ENCODE measurements around the gene B3GNT7. TPM values are rescaled to one million over a fixed set of nuclear protein-coding genes. Genes with fewer than 3 reads are reported as not detected.
A peak's percentile ranks its signal among the peaks of the same experiment; 100 is the strongest.
"Not testable (repeated sequence)": the region's sequence is repeated elsewhere in the genome, so short reads cannot be mapped to it uniquely, and the experiment has no call there.

The B3GNT7 gene
- total RNA-seq, 4 donors from 2014 or later: 3.0 to 5.7 (median 3.6) TPM

DNA sequence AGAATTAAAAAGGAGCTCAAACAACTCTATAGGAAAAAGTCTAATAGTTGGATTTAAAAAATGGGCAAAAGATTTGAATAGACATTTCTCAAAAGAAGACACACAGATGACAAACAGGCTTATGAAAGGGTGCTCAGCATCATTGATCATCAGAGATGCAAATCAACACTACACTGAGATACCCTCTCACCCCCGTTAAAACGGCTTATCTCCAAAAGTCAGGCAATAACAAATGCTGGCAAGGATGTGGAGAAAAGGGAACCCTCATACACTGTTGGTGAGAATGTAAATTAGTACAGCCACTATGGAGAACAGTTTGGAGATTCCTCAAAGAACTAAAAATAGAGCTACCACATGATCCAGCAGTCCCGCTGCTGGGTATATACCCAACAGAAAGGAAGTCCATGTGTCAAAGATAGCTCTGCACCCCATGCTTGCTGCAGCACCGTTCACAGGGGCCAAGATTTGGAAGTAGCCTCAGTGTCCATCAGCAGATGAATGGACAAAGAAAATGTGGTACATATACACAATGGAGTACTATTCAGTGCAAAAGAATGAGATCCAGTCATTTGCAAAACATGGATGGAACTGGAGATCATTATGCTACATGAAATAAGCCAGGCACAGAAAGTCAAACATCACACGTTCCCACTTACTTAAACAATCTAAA, 46.7 kb upstream of the B3GNT7 start:
- peaks cover 0 to 13% (median 0%) of the 10 kb centered on the region in 3 donors for H3K4me1 ChIP-seq
- no peak overlapping the region for H3K27ac ChIP-seq
- TF ChIP-seq POLR2AphosphoS5 (IDR thresholded peaks at IDR 0.05) (no peak), EP300 (IDR thresholded peaks at IDR 0.05) (no peak), POLR2A (IDR thresholded peaks at IDR 0.05) (no peak)
- TF ChIP-seq, protein P1, sequence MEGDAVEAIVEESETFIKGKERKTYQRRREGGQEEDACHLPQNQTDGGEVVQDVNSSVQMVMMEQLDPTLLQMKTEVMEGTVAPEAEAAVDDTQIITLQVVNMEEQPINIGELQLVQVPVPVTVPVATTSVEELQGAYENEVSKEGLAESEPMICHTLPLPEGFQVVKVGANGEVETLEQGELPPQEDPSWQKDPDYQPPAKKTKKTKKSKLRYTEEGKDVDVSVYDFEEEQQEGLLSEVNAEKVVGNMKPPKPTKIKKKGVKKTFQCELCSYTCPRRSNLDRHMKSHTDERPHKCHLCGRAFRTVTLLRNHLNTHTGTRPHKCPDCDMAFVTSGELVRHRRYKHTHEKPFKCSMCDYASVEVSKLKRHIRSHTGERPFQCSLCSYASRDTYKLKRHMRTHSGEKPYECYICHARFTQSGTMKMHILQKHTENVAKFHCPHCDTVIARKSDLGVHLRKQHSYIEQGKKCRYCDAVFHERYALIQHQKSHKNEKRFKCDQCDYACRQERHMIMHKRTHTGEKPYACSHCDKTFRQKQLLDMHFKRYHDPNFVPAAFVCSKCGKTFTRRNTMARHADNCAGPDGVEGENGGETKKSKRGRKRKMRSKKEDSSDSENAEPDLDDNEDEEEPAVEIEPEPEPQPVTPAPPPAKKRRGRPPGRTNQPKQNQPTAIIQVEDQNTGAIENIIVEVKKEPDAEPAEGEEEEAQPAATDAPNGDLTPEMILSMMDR (IDR thresholded peaks at IDR 0.05): no peak
- 34 to 40% methylated on average over 2 to 5 of the region's 5 CpGs for WGBS, 2 donors (ENCODE audit: low coverage in 1 of 2)
- no peak overlapping the region for H3K4me3 ChIP-seq
- H3K27me3 ChIP-seq: no peaks in the 10 kb centered on the region
- no peaks in the 10 kb centered on the region for H3K9me3 ChIP-seq
- no peak for ATAC-seq
- H3K36me3 ChIP-seq: peaks cover 0 to 46% of the 10 kb centered on the region in 2 donors

DNA sequence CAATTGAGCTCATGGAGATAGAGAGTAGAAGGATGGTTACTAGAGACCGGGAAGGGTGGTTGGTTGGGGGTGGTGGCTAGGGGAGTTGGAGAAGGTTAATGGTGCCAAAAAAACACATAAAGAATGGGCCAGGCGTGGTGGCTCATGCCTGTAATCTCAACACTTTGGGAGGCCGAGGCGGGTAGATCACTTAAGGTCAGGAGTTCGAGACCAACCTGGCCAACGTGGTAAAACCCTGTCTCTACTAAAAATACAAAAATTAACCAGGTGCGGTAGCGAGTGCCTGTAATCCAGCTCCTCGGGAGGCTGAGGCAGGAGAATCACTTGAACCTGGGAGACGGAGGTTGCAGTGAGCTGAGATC, 46.2 kb upstream of the B3GNT7 start:
- H3K27me3 ChIP-seq, H3K27ac ChIP-seq, H3K4me3 ChIP-seq, H3K9me3 ChIP-seq, ATAC-seq: not testable (repeated sequence)
- Histone ChIP-seq H3K36me3 (peaks cover 0 to 45% of the 10 kb centered on the region in 2 donors), H3K4me1 (peaks cover 0 to 13% (median 0%) of the 10 kb centered on the region in 3 donors)
- WGBS, 2 donors (ENCODE audit: low coverage in 1 of 2): 59 to 71% methylated on average over 7 of the region's 10 CpGs

DNA sequence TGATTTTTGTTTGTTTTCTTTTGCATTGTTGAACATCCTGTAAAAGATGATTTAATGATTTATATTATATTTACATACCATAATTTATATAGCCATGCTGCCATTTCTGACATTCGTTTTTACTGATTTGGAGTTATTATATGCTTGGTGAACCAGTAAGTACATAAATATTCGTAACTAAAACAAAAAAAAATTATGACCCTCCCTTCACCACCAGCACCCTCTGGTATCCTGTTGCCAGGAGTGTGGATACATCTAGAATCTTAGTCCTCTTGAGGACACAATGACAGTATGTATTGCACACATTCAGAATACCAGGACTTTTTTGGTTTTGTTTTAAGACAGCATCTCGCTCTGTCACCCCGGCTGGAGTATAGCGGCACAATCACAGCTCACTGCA, 43.9 kb upstream of the B3GNT7 start:
- 82 to 93% methylated on average over 5 of the region's 5 CpGs for WGBS, 2 donors (ENCODE audit: low coverage in 1 of 2)
- TF ChIP-seq POLR2A (IDR thresholded peaks at IDR 0.05) (no peak), POLR2AphosphoS5 (IDR thresholded peaks at IDR 0.05) (no peak), EP300 (IDR thresholded peaks at IDR 0.05) (no peak)
- TF ChIP-seq, protein P1 (IDR thresholded peaks at IDR 0.05): no peak
- ATAC-seq: no peak
- H3K27me3 ChIP-seq: no peaks in the 10 kb centered on the region
- H3K4me3 ChIP-seq: no peak overlapping the region
- H3K36me3 ChIP-seq: peaks cover 0 to 34% of the 10 kb centered on the region in 2 donors
- no peaks in the 10 kb centered on the region for H3K9me3 ChIP-seq
- H3K27ac ChIP-seq: no peak overlapping the region
- peaks cover 0 to 13% (median 0%) of the 10 kb centered on the region in 3 donors for H3K4me1 ChIP-seq

DNA sequence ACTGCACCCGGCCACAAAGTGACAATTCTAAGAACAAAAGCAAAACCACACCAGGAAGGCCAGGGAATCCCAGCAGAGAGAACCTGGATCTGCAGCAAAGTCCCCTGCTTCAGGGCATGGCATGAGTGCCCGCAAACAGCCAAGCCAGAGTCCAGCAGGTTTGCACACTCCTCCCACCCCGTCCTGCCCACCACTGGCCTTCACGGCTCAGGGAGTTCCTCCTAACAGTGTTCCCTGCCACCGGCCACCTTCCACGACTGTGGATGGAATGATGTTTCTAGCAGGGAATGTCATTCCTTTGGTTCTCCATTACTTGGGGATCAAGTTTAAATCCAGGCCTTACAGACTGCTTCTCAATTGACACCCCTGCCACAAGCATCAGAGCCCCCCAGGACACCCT, 42.0 kb upstream of the B3GNT7 start:
- no peak overlapping the region for H3K4me3 ChIP-seq
- H3K36me3 ChIP-seq: peaks cover 0 to 35% of the 10 kb centered on the region in 2 donors
- no peak overlapping the region for H3K27ac ChIP-seq
- H3K9me3 ChIP-seq: no peaks in the 10 kb centered on the region
- H3K4me1 ChIP-seq: peaks cover 0 to 8% (median 0%) of the 10 kb centered on the region in 3 donors
- WGBS, 2 donors (ENCODE audit: low coverage in 1 of 2): 95% methylated on average over 4 of the region's 6 CpGs; no CpG with 5 or more reads in 1 of the 2 donors
- no peak for TF ChIP-seq POLR2A (IDR thresholded peaks at IDR 0.05)
- TF ChIP-seq POLR2AphosphoS5 (IDR thresholded peaks at IDR 0.05): no peak
- no peak for TF ChIP-seq EP300 (IDR thresholded peaks at IDR 0.05)
- TF ChIP-seq, protein P1 (IDR thresholded peaks at IDR 0.05): no peak
- no peaks in the 10 kb centered on the region for H3K27me3 ChIP-seq
- no peak for ATAC-seq

DNA sequence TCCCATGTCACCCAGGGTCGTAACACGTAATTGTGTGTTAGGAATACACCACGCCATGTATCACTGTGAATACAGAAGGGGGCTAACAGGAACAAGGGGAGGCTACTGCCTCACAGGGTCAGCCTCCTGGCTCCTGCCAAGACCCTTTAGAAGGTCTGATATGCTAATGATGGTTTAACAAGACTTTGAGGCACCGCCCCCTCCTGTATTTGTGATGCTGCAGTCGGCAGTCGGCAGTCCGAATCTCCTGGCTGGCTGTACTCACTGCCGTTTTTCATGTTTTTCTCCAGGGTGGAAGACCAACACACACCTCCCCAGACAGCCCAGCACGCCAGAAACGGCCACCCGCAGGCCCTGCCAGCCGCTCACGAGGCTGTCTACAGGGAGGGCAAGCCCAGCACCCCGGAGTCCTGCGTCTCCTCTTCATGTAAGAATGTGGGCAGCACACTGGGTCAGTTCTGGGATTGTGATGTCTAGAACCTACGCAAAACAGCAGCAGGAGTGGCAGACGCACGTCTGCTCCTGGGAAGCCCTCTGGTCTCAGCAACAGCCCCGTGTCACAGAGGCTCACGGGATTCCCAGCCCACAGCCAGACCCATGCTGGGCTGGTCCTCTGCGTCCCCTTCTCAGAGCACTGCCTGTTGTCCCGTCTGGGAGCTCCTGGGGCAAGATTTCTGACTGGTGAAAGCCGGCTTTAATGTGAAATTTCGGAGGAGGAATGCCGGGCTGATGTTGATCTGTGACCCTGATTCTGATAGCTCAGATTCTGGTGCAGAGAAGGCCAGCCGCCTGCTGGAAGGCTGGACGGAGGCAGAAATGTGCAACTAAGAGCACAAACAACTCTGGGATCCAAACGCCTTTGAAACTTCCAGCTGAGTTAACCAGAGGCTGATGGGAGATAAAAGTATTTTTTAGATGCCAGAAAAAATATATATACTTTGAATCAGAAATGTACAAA, 39.7 kb upstream of the B3GNT7 start:
- Histone ChIP-seq H3K36me3 (peaks cover 0 to 58% of the 10 kb centered on the region in 2 donors), H3K9me3 (no peaks in the 10 kb centered on the region), H3K27ac (peak overlapping the region in 2 of 4 donors; percentile 11 to 34), H3K4me1 (no peaks in the 10 kb centered on the region), H3K27me3 (no peaks in the 10 kb centered on the region), H3K4me3 (no peak overlapping the region)
- no peak for ATAC-seq
- no peak for TF ChIP-seq POLR2A (IDR thresholded peaks at IDR 0.05)
- TF ChIP-seq, protein P1 (IDR thresholded peaks at IDR 0.05): no peak
- 55 to 60% methylated on average over 3 of the region's 28 CpGs for WGBS, 2 donors (ENCODE audit: low coverage in 1 of 2)
